ENCODE data around the gene JARID2.

GRCh38 chr6:15411766-15412165 lies 165.9 kb downstream of the JARID2 start:
- TF ChIP-seq POLR2AphosphoS5 (IDR thresholded peaks at IDR 0.05; ENCODE audit: borderline replicate concordance, low read depth, low read length) = no peak
- no peak for TF ChIP-seq EZH2 (IDR thresholded peaks at IDR 0.05)
- no peak for TF ChIP-seq FOXP2 (optimal IDR thresholded peaks at IDR 0.05; ENCODE audit: control extremely low read depth, extremely low read length, insufficient read depth)
